ENCODE measurements around the gene GPS1. TPM values are rescaled to one million over a fixed set of nuclear protein-coding genes. Genes with fewer than 3 reads are reported as not detected.

GPS1 gene
- total and polyA plus RNA-seq, 8 donors = 69.2 to 101 (median 78.8) TPM

DNA sequence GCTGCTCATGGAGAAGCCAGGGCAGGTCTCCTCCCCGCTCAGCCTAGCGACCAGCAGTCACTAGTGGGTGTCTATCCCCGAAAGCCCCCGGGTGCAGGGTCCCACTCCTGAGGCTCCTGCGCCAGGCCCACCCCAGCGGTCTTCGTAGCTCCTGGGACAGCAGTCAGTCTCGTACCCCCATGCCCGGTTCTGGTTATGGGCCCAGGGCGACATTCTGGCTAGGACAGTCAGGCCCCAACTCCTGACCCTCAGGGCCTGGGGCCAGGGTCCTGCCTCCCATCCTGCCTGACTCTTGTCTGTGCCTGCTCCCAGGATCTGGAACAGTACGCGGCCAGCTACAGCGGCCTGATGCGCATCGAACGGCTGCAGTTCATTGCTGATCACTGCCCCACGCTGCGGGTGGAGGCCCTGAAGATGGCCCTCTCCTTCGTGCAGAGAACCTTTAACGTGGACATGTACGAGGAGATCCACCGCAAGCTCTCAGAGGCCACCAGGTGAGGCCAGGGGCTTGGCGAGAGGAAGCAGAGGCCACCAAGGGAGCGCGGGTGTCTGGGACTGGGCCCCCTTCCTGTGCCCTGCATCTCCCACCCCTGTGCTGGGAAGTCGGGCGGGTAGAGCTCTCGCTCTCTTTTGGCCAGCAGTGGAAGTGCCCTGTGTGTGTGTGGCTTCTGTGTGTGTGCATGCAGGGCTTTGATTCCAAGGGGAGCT lies 2.0 kb downstream of the GPS1 start:
- DNase-seq (peak in 1 of 4 donors; percentile 68), ATAC-seq (no peak)
- Histone ChIP-seq H3K4me3 (peak overlapping the region in 1 of 2 donors; percentile 75), H3K9me3 (no peaks in the 10 kb centered on the region), H3K27ac (no peak overlapping the region), H3K4me1 (peaks cover 17 to 41% of the 10 kb centered on the region in 2 donors), H3K27me3 (no peaks in the 10 kb centered on the region), H3K36me3 (peaks cover 0 to 68% of the 10 kb centered on the region in 2 donors)
- TF ChIP-seq, protein P1, sequence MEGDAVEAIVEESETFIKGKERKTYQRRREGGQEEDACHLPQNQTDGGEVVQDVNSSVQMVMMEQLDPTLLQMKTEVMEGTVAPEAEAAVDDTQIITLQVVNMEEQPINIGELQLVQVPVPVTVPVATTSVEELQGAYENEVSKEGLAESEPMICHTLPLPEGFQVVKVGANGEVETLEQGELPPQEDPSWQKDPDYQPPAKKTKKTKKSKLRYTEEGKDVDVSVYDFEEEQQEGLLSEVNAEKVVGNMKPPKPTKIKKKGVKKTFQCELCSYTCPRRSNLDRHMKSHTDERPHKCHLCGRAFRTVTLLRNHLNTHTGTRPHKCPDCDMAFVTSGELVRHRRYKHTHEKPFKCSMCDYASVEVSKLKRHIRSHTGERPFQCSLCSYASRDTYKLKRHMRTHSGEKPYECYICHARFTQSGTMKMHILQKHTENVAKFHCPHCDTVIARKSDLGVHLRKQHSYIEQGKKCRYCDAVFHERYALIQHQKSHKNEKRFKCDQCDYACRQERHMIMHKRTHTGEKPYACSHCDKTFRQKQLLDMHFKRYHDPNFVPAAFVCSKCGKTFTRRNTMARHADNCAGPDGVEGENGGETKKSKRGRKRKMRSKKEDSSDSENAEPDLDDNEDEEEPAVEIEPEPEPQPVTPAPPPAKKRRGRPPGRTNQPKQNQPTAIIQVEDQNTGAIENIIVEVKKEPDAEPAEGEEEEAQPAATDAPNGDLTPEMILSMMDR (IDR thresholded peaks at IDR 0.05) = no peak
- intact Hi-C loops (cut with DNase I) = no loop called here

DNA sequence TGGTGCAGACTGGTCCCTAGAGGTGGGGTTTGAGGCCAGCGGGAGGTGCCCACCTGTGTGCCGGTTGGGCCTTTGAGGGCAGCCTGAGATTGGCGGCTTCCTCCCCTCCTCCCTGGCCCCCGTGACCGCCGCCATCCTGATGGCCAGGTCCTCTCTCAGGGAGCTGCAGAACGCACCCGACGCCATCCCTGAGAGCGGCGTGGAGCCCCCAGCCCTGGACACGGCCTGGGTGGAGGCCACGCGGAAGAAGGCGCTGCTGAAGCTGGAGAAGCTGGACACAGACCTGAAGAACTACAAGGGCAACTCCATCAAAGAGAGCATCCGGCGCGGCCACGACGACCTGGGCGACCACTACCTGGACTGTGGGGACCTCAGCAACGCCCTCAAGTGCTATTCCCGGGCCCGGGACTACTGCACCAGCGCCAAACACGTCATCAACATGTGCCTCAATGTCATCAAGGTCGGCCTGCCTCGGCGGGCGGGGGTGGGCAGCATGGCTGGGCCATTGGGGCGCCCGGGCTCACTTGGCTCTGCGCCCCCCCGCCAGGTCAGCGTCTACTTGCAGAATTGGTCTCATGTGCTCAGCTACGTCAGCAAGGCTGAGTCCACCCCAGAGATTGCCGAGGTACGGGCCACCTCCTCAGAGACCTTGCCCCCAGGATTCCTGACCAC lies 2.8 kb downstream of the GPS1 start:
- Histone ChIP-seq H3K4me1 (peaks cover 17 to 37% of the 10 kb centered on the region in 2 donors), H3K9me3 (no peaks in the 10 kb centered on the region), H3K4me3 (no peak overlapping the region), H3K27ac (no peak overlapping the region), H3K36me3 (peaks cover 0 to 68% of the 10 kb centered on the region in 2 donors), H3K27me3 (no peaks in the 10 kb centered on the region)
- DNase-seq (peak in 1 of 4 donors; percentile 73), ATAC-seq (no peak)
- TF ChIP-seq, protein P1 (IDR thresholded peaks at IDR 0.05) = no peak
- intact Hi-C loops (cut with DNase I) = no loop called here

DNA sequence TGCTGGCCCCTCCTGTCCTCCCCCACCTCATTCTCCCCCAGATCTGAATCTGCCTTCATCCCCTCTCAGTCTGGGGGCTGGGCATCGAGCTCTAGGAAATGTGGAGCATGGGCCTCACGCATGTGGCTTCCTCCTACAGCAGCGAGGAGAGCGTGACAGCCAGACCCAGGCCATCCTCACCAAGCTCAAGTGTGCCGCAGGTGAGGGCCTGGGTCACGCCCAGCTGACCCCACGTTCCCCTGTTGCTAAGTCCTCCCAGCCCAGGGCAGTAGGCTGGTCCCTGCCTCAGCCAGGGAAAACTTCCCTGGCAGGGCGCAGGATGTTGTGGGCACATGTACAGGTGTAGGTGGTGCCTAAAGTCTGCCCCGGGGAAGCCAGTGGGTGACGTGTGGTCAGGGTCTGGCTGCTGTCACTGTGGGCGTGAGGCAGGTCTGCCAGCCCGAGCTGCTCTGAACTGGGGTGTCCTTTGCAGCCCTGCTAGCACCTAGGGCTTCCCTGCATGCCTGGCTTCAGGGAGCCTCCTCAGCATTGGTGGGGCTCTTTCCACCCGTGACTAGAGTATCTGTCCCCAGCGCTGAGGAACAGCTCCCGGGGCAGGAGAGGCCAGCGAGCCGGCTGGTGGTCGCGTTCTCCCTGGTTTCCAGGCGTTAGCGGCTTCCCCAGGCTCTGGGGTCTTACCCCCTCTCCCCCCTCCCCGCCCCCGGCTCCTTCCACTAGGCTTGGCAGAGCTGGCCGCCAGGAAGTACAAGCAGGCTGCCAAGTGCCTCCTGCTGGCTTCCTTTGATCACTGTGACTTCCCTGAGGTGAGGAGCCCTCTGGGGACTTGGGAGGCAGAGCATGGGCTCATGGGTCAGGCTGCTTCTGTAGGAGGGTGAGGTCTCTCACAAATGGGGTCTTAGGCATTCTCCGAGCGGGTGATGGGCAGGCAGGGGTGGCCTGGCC lies 3.6 kb downstream of the GPS1 start:
- no peak overlapping the region for H3K27ac ChIP-seq
- intact Hi-C loops (cut with DNase I) = no loop called here
- H3K4me1 ChIP-seq = peaks cover 16 to 29% of the 10 kb centered on the region in 2 donors
- no peaks in the 10 kb centered on the region for H3K27me3 ChIP-seq
- ATAC-seq (no peak), DNase-seq (peak in 1 of 4 donors; percentile 56)
- H3K4me3 ChIP-seq = no peak overlapping the region
- H3K9me3 ChIP-seq = no peaks in the 10 kb centered on the region
- peaks cover 0 to 72% of the 10 kb centered on the region in 2 donors for H3K36me3 ChIP-seq
- TF ChIP-seq, protein P1 (IDR thresholded peaks at IDR 0.05) = no peak

DNA sequence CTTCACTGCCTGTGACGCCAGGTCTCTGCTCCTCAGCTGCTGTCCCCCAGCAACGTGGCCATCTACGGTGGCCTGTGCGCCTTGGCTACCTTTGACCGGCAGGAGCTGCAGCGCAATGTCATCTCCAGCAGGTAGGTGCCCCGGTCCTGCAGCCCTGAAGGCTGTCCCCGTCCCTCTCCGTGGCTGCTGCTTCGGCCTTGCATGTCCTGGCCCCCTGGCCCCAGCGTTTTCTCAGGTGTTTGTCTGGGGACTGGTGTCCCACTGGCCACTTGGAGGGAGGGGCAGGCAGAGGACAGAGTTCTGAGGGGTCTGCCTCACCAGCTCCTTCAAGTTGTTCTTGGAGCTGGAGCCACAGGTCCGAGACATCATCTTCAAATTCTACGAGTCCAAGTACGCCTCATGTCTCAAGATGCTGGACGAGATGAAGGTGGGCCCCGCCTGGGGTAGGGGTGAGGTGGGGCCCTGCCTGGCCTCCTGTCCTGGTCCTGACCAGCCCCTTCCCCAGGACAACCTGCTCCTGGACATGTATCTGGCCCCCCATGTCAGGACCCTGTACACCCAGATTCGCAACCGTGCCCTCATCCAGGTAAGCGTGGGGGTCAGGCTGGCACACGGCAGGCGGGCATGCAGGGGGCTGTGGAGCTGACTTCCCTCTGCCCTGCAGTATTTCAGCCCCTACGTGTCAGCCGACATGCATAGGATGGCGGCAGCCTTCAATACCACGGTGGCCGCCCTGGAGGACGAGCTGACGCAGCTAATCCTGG lies 4.4 kb downstream of the GPS1 start:
- Histone ChIP-seq H3K4me1 (peaks cover 9 to 21% of the 10 kb centered on the region in 2 donors), H3K9me3 (no peaks in the 10 kb centered on the region), H3K27ac (no peak overlapping the region), H3K4me3 (no peak overlapping the region), H3K36me3 (peaks cover 0 to 81% of the 10 kb centered on the region in 2 donors), H3K27me3 (no peaks in the 10 kb centered on the region)
- intact Hi-C loops (cut with DNase I) = no loop called here
- ATAC-seq = no peak
- peak in 1 of 4 donors; percentile 60 for DNase-seq
- TF ChIP-seq, protein P1 (IDR thresholded peaks at IDR 0.05) = no peak

All from left lung (tissue), 10 donors.